ENCODE results near the gene SEL1L3.

DNA sequence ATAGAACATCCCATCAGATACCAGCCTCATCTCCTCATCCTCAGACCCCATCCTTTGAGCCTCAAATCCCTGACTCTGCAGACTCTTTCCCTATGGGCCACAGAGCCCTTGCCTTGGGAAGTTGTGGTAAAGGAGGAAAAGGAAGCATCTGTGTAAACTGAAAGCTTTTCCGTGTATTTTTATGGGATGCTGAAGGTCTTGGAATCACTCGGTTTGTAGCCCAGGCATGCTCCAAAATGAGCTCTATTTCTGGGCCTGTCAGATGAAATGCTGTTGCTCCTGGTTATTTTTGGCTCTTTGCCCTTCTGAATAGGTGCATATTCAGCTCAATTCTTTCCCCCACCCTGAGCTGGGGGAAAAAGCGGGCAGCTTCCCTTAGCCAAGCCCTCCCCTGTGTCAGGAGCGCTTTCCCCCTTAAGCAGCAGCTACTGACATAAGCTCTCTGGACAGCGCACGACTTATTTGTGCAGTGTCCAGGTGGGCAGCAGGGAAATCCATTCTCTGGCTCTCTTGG, 5.0 kb upstream of the SEL1L3 start:
- TF ChIP-seq POLR2A (IDR thresholded peaks at IDR 0.05; ENCODE audit: low read depth, low read length) (no peak), POLR2AphosphoS5 (IDR thresholded peaks at IDR 0.05; ENCODE audit: low read depth, low read length) (no peak), TAF1 (IDR thresholded peaks at IDR 0.05; ENCODE audit: low read depth, low read length) (no peak), PAX5 (IDR thresholded peaks at IDR 0.05; ENCODE audit: insufficient read depth, low read length, severe bottlenecking) (no peak), SPI1 (IDR thresholded peaks at IDR 0.05; ENCODE audit: low read depth, low read length) (no peak), POU2F2 (IDR thresholded peaks at IDR 0.05; ENCODE audit: low read depth, low read length) (no peak)

All from GM12891 (cell line).